GM12864 (cell line): Measurements from ENCODE around the gene ABL2.

ENCODE experiments used
- DNase-seq: peaks from one replicate; pipeline ENCODE4 v3.0.0-alpha.2; 2011; ENCODE audit warnings: low read depth
- H3K4me3 ChIP-seq: 2 replicates; pipeline ENCODE4 v1.5.1; 2011; ENCODE audit warnings: mild to moderate bottlenecking, low read depth, low read length, control low read depth
- CTCF ChIP-seq: IDR thresholded peaks from 2 replicates; pipeline ENCODE4 v1.5.1; 2011; ENCODE audit warnings: low read depth, mild to moderate bottlenecking, moderate library complexity, low read length, control low read depth, inconsistent platforms; ENCODE audit errors: missing control alignments

The ABL2 gene

GRCh38 chr1:179169616-179170467 is 59.6 kb downstream of the ABL2 start:
- DNase-seq: no peak
- no peak overlapping the region for H3K4me3 ChIP-seq
- no peak for TF ChIP-seq CTCF

- no peak overlapping the region for H3K4me3 ChIP-seq
- DNase-seq: no peak
- no peak for TF ChIP-seq CTCF
These were observed 60.9 kb downstream of the ABL2 start for GRCh38 chr1:179168536-179168935.

- no peak for TF ChIP-seq CTCF
These were observed 61.5 kb downstream of the ABL2 start for GRCh38 chr1:179167955-179168354.

GRCh38 chr1:179167418-179167777 is 62.1 kb downstream of the ABL2 start:
- no peak overlapping the region for H3K4me3 ChIP-seq
- no peak for TF ChIP-seq CTCF
- no peak for DNase-seq

More at GRCh38 chr1:179167955-179168354, 61.5 kb downstream of the ABL2 start:
- H3K4me3 ChIP-seq: no peak overlapping the region
- no peak for DNase-seq

GRCh38 chr1:179166663-179167417 is 62.6 kb downstream of the ABL2 start:
- TF ChIP-seq CTCF: no peak
- no peak overlapping the region for H3K4me3 ChIP-seq
- DNase-seq: no peak

- TF ChIP-seq CTCF: no peak
- no peak overlapping the region for H3K4me3 ChIP-seq
- no peak for DNase-seq
These were observed 65.0 kb downstream of the ABL2 start for GRCh38 chr1:179164494-179164893.
